ENCODE results near the gene HSD17B2. TPM values are rescaled to one million over a fixed set of nuclear protein-coding genes. Genes with fewer than 3 reads are reported as not detected.

The HSD17B2 gene, protein sequence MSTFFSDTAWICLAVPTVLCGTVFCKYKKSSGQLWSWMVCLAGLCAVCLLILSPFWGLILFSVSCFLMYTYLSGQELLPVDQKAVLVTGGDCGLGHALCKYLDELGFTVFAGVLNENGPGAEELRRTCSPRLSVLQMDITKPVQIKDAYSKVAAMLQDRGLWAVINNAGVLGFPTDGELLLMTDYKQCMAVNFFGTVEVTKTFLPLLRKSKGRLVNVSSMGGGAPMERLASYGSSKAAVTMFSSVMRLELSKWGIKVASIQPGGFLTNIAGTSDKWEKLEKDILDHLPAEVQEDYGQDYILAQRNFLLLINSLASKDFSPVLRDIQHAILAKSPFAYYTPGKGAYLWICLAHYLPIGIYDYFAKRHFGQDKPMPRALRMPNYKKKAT
- not detected in 2 replicates for polyA plus RNA-seq (2012; rRNA removed)
- 0.03 and 0.05 TPM in 2 replicates for polyA plus RNA-seq (2012; cell fraction: cytosol; rRNA removed)
- polyA plus RNA-seq (2012; cell fraction: nucleus; rRNA removed) = 0.04 TPM in 1 of 2 replicates, not detected in the other

DNA sequence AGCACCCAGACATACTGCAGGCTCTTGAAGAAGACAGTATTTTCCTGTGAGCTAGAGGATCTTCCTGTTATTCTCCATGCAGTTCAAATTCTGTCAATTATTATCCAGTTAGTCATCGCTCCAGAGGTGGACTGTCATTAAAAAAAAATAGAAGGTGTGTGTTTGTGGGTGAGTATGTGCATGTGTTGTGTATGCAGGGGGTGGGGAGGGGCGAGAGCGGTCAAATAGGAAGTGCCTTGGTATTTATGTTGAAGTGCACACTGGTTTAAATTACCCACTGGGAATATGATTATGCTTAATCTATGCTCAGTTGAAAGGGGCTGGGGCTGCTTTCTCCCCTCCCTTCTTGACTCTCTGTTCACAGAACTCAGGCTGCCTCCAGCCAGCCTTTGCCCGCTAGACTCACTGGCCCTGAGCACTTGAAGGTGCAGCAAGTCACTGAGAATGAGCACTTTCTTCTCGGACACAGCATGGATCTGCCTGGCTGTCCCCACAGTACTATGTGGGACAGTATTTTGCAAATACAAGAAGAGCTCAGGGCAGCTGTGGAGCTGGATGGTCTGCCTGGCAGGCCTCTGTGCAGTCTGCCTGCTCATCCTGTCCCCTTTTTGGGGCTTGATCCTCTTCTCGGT, at the start of gene HSD17B2:
Gene HSD17B2 (plus strand): TSS at position 273 of the 632 bp plus-strand sequence. CDS start 172 bp downstream, at position 445.
- no peaks in the 10 kb centered on the region for H3F3A ChIP-seq (replicated peaks; ENCODE audit: insufficient read depth)
- no peaks in the 10 kb centered on the region; a peak in 1 of 4 replicates for H3K4me1 ChIP-seq (ENCODE audit: control insufficient read depth in 1 of 2, insufficient read depth in 2 of 2, low read depth in 1 of 2, low read length in 1 of 2)
- CTCF ChIA-PET = no interaction called here
- no peak within 1 kb of the TSS for H3K9ac ChIP-seq
- H3K4me2 ChIP-seq = peak within 1 kb of the TSS; percentile 43; the same call in 1 of the 2 replicates
- 25% methylated on average over 6 of the region's 6 CpGs for WGBS (ENCODE audit: low lambda C conversion rate)
- H3K79me2 ChIP-seq (ENCODE audit: insufficient read depth) = no peaks in the 10 kb centered on the region
- H3K27ac ChIP-seq (ENCODE audit: low read depth in 2 of 2, low read length in 1 of 2) = no peak within 1 kb of the TSS
- no peak within 1 kb of the TSS for H2AFZ ChIP-seq (ENCODE audit: low read depth)
- no peak within 1 kb of the TSS for H3K4me3 ChIP-seq (ENCODE audit: low read depth in 2 of 2, low read length in 1 of 2)
- no peaks in the 10 kb centered on the region for H3K36me3 ChIP-seq (replicated peaks in 1 of 2; ENCODE audit: control insufficient read depth in 1 of 2, insufficient read depth in 2 of 2, low read length in 1 of 2)
- no peak for TF ChIP-seq RXRA (IDR thresholded peaks at IDR 0.05; ENCODE audit: borderline replicate concordance, low read depth)
- no peak for TF ChIP-seq MEF2A (IDR thresholded peaks at IDR 0.05; ENCODE audit: borderline replicate concordance, low read depth)
- TF ChIP-seq, protein P1, sequence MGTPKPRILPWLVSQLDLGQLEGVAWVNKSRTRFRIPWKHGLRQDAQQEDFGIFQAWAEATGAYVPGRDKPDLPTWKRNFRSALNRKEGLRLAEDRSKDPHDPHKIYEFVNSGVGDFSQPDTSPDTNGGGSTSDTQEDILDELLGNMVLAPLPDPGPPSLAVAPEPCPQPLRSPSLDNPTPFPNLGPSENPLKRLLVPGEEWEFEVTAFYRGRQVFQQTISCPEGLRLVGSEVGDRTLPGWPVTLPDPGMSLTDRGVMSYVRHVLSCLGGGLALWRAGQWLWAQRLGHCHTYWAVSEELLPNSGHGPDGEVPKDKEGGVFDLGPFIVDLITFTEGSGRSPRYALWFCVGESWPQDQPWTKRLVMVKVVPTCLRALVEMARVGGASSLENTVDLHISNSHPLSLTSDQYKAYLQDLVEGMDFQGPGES (IDR thresholded peaks at IDR 0.05; ENCODE audit: low read depth, low read length) = no peak
- H3K9me2 ChIP-seq = no peaks in the 10 kb centered on the region
- no peaks in the 10 kb centered on the region for H4K20me1 ChIP-seq (ENCODE audit: insufficient read depth)
- no peaks in the 10 kb centered on the region for H3K9me3 ChIP-seq
- no peak for DNase-seq
- POLR2A ChIA-PET = no interaction called here
- no peaks in the 10 kb centered on the region; the same call in 1 of the 2 replicates for H3K27me3 ChIP-seq (ENCODE audit: insufficient read depth)

DNA sequence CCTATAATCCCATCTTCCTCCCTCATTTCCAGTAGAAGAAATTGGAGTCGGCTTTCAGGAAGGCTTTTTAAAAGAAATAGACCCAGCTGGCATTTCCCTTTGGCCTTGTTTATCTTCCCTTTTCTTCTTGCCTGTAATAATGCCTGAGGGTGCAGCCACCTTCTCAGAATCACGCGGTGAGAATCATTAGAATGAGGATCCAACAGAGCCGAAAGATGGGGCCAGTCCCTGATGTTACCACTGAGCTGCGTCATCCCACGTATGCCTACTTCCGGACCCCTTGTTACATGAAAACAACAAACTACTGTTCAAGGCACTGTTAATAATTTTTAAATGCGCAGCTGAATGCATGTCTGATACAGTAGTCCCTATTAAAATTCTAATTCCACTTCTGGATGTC, 47.9 kb upstream of the HSD17B2 start:
- Histone ChIP-seq H3K4me1 (ENCODE audit: control insufficient read depth in 1 of 2, insufficient read depth in 2 of 2, low read depth in 1 of 2, low read length in 1 of 2) (no peaks in the 10 kb centered on the region), H3K79me2 (ENCODE audit: insufficient read depth) (no peaks in the 10 kb centered on the region), H2AFZ (ENCODE audit: low read depth) (no peak overlapping the region), H3K27ac (ENCODE audit: low read depth in 2 of 2, low read length in 1 of 2) (no peak overlapping the region), H3K9me2 (no peaks in the 10 kb centered on the region), H3K36me3 (replicated peaks in 1 of 2; ENCODE audit: control insufficient read depth in 1 of 2, insufficient read depth in 2 of 2, low read length in 1 of 2) (no peaks in the 10 kb centered on the region), H3K27me3 (ENCODE audit: insufficient read depth) (peaks cover 13% of the 10 kb centered on the region; the same call in 1 of the 2 replicates), H4K20me1 (ENCODE audit: insufficient read depth) (no peaks in the 10 kb centered on the region), H3F3A (replicated peaks; ENCODE audit: insufficient read depth) (no peaks in the 10 kb centered on the region), H3K9ac (no peak overlapping the region), H3K9me3 (no peaks in the 10 kb centered on the region), H3K4me2 (no peak overlapping the region), H3K4me3 (ENCODE audit: low read depth in 2 of 2, low read length in 1 of 2) (no peak overlapping the region)
- ChIA-PET CTCF (interaction anchor here (1.2 kb wide), 1 partner anchor 277 kb away, joined by 3 read pairs; no protein-coding TSS in a partner anchor), POLR2A (no interaction called here)
- no peak for DNase-seq
- WGBS (ENCODE audit: low lambda C conversion rate) = 60% methylated on average over 8 of the region's 8 CpGs
- TF ChIP-seq SIN3A (IDR thresholded peaks at IDR 0.05; ENCODE audit: borderline replicate concordance, low read depth, low read length) = no peak
- no peak for TF ChIP-seq GATA2 (CRISPR knock-in tag; IDR thresholded peaks at IDR 0.05)
- no peak for TF ChIP-seq EZH2phosphoT487 (IDR thresholded peaks at IDR 0.05; ENCODE audit: borderline replicate concordance, low read depth)
- no peak for TF ChIP-seq ELF1 (IDR thresholded peaks at IDR 0.05)
- TF ChIP-seq, protein P2, sequence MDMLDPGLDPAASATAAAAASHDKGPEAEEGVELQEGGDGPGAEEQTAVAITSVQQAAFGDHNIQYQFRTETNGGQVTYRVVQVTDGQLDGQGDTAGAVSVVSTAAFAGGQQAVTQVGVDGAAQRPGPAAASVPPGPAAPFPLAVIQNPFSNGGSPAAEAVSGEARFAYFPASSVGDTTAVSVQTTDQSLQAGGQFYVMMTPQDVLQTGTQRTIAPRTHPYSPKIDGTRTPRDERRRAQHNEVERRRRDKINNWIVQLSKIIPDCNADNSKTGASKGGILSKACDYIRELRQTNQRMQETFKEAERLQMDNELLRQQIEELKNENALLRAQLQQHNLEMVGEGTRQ (IDR thresholded peaks at IDR 0.05; ENCODE audit: borderline replicate concordance, low read depth, low read length) = no peak
- no peak for TF ChIP-seq SMC3 (IDR thresholded peaks at IDR 0.05; ENCODE audit: low read depth, low read length)
- TF ChIP-seq YY1 (IDR thresholded peaks at IDR 0.05; ENCODE audit: low read depth) = no peak
- TF ChIP-seq TCF12 (IDR thresholded peaks at IDR 0.05) = no peak
- no peak for TF ChIP-seq POLR2AphosphoS5 (IDR thresholded peaks at IDR 0.05; ENCODE audit: low read depth, low read length)
- no peak for TF ChIP-seq FOSL2 (IDR thresholded peaks at IDR 0.05; ENCODE audit: borderline replicate concordance, low read depth)
- no peak for TF ChIP-seq FOXM1 (IDR thresholded peaks at IDR 0.05; ENCODE audit: low read depth)
- TF ChIP-seq TAF1 (IDR thresholded peaks at IDR 0.05; ENCODE audit: borderline replicate concordance, low read depth, low read length) = no peak
- no peak for TF ChIP-seq GABPA (IDR thresholded peaks at IDR 0.05; ENCODE audit: low read depth)
- TF ChIP-seq, protein P3, sequence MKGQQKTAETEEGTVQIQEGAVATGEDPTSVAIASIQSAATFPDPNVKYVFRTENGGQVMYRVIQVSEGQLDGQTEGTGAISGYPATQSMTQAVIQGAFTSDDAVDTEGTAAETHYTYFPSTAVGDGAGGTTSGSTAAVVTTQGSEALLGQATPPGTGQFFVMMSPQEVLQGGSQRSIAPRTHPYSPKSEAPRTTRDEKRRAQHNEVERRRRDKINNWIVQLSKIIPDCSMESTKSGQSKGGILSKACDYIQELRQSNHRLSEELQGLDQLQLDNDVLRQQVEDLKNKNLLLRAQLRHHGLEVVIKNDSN (IDR thresholded peaks at IDR 0.05; ENCODE audit: borderline replicate concordance, low read depth) = no peak
- no peak for TF ChIP-seq NRF1 (IDR thresholded peaks at IDR 0.05; ENCODE audit: low read depth, low read length)
- TF ChIP-seq, protein P4, sequence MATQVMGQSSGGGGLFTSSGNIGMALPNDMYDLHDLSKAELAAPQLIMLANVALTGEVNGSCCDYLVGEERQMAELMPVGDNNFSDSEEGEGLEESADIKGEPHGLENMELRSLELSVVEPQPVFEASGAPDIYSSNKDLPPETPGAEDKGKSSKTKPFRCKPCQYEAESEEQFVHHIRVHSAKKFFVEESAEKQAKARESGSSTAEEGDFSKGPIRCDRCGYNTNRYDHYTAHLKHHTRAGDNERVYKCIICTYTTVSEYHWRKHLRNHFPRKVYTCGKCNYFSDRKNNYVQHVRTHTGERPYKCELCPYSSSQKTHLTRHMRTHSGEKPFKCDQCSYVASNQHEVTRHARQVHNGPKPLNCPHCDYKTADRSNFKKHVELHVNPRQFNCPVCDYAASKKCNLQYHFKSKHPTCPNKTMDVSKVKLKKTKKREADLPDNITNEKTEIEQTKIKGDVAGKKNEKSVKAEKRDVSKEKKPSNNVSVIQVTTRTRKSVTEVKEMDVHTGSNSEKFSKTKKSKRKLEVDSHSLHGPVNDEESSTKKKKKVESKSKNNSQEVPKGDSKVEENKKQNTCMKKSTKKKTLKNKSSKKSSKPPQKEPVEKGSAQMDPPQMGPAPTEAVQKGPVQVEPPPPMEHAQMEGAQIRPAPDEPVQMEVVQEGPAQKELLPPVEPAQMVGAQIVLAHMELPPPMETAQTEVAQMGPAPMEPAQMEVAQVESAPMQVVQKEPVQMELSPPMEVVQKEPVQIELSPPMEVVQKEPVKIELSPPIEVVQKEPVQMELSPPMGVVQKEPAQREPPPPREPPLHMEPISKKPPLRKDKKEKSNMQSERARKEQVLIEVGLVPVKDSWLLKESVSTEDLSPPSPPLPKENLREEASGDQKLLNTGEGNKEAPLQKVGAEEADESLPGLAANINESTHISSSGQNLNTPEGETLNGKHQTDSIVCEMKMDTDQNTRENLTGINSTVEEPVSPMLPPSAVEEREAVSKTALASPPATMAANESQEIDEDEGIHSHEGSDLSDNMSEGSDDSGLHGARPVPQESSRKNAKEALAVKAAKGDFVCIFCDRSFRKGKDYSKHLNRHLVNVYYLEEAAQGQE (IDR thresholded peaks at IDR 0.05; ENCODE audit: low read depth, low read length) = no peak

All from SK-N-SH (cell line).